ENCODE data around the gene TMEM164.
"Not testable (repeated sequence)": the region's sequence is repeated elsewhere in the genome, so short reads cannot be mapped to it uniquely, and the experiment has no call there.

Gene TMEM164

DNA sequence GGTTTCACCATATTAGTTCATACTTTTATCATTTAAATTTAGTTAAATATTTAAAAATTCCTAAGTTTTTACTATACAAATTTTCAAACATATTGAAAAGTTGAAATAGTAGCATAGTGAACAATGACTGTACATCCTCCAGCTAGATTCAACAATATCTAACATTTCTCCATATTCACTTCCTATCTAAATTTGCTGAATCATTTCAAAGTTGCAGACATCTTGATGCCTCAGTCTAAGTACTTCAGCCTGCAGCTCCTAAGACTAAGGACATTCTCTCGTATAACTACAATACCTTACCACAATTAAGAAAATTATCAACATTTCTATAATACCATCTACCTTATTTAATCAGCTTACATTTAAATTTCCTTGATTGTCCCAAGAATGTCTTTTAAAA is 132.7 kb downstream of the TMEM164 start:
- peak in 1 of 2 donors; percentile 33 for DNase-seq

DNA sequence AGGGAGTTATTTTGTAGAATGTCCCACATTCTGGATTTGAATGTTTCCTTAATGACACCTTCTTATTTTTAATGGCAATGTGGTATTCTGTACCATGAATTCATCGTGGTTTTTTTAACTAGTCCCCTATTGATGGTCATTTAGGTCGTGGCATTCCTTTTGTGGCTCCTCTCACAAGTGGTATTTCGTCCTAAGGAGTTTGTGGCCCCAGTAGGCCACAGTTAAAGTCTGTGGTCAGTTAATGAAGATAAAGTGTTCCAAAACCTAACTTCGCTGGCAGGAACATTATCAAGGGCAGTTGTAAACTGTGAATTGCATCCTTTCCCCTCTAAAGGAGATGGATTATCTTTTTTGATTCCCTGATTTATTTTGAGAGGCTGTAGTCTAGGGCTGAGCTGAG is 133.2 kb downstream of the TMEM164 start:
- DNase-seq = no peak

DNA sequence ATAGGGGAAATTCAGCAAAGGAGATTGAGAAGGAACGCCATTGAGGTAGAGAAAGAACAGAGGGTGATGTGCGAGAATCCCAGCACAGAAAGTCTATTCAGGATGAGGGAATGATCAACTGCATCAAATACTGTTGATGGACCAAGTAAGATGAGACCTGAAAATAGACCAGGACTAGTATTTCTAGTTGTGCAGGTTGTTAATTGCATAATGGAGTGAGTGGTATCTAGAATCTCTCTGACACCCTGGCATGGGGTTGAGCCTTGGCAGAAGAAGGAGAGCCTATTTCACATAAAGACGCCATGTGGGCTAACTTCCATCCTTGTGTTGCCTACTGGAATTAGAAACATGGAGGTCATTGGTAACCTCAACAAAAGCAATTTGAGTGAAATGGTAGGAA is 135.6 kb downstream of the TMEM164 start:
- DNase-seq = no peak

DNA sequence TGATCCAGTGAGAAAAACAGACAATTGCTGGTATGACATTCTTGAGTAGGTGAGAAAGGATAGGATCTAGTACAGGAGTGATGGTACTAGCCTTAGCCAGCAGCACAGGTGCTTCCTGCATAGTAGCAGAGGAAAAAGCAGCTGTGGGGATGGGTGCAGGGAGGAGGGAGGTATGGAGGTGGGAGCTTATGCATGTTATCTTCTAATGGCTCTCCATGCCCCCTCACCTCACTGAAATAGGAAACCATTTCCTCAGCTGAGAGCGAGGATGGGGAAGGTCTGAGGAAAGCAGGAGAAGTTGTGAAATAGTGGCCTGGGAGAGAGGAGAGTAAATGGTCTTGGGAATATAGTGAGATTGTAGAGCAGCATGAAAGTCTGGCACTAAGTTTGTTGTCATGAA is 136.3 kb downstream of the TMEM164 start:
- DNase-seq = no peak

DNA sequence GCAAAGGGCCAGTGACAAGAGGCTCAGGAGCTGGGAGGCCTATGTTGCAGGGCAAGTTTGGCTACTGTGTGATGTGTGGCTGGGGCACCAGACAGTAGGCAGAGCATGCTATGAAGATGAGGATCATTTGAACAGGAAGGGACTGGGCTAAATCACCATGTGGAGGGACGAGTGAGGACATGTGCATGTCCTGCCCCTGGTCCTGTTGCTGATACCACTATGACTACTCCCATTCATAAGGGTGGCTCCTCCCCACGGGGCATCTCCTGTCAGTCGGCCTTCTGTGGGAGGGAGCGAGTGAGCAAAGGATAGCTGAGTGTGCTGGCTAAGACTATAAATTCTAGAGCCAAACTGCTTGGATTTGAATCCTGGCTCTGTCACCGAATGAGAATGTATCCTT is 139.2 kb downstream of the TMEM164 start:
- DNase-seq = no peak

DNA sequence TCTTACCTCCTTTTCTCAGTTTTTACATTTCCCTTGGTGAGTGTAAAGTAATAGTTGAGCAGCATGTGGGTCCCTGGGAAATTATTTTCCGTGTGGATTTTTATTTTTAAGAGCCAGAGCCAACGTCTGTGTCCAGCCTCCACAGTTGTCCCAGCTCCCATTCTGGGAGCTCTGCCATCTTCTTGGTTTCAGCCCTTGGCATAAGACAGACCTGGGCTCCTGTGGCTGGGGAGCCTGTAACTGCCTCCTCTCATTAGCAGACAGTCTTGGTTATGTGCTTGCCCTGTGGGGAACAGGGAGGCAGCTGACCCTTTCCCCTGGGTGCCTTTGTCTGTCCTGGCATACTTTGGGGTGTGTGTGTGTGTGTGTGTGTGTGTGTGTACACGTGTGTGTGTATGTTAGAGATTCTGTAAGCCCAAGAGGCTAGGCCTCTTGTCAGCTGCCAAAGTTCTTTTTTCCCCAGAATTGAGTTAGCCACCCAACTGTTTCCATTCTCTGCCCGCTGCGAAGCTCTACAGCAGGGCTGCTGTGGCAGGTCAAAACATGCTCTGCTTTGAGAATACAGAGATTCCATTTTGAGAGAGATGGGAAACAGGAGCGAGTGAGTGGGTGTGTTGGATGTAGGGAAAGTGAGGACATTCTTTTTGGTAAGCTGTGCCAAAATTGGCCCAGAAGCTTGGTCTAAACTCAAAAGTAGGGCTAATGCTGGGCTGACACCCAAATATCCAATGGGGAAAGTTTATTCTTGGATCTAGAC is 140.7 kb downstream of the TMEM164 start:
- no peak for DNase-seq

DNA sequence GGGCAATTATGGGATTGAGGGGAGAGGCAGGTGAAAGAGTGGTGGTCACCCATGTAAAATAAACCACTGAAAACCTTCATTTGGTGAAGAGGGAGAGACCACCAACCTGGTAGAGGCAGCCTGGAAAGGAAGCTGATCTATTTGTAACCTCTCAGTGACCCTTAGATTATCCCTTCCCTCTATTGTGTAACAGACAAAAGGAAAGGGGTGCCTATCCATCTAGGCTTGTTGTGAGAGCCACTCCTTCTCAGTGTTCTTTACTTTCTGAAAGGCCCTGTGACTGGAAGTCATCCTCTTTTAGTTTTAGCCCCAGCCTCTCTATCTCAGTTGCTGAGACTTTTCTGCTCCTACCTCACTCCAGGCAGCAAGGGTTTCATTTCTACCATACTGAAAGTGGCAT is 142.4 kb downstream of the TMEM164 start:
- DNase-seq = no peak

DNA sequence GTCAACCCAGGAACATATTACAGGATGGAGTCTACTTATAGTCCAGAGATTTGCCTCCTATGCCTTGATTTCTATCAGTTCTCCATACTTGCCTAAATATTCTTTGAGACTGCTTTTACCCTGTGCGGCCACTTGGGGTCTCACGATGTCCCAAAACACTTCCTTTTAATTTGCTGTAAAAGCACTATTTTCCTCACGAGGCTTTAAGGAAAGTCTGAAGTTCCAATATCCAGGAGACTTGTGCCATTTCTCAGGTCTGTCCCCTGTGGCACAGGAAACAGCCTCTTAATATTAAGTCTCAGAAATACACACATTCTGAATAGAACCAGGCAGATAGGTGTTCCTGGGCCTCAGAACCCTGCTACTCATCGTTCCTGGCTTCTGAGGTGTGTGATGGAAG is 142.9 kb downstream of the TMEM164 start:
- DNase-seq = peak; percentile 30 to 44

DNA sequence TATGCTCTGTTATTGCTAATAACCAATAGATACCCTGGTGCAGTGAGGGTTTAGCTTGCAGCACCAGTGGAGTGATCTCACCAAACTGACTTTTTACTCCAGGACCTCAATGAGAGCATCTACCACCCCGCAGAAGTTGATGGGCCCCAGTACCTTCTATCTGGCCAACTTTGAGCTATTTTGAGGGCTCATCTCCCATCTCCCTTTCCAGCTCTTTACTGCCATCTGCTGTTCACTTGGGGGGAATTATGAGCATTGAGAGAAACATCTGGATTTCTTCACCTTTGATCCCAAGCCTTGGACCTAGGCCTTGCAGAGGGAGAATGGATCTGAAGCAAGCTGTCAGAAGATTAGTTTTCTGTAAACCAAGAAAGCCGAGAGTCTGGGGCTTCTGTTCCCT is 143.6 kb downstream of the TMEM164 start:
- DNase-seq = peak; percentile 36 to 55

DNA sequence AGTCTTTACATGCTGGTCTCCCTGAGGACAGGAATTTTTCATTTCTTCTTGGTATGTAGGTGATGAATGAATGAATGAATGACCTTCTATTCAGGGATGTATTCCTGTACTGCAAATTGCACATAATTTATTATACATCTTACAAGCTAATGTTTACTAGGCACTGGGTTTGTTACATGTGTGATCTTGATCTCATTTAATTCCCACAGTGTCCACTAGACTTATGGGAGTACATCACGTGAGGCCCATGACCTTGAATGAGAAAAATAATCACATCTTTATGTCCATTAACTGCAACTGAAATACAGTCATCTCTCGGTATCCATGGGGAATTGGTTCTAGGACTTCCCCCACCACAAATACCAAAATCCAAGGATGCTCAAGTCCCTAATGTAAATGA is 150.3 kb downstream of the TMEM164 start:
- DNase-seq = no peak

DNA sequence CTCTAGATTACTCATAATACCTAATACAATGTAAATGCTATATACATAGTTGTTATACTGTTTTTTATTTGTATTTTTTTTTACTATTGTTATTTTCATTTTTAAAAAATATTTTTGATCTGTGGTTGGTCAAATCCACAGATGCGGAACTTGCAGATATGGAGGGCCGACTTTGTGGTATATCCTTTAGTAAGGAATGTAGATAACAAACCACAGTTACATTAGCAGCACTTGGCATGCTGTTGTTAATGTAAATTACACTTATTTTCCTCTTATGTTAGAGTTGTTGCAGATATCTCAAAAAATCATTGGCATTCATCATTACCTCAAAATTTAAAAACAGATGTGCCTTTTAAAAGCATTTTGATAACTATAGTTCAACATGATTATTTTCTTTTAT is 151.0 kb downstream of the TMEM164 start:
- no peak for DNase-seq

DNA sequence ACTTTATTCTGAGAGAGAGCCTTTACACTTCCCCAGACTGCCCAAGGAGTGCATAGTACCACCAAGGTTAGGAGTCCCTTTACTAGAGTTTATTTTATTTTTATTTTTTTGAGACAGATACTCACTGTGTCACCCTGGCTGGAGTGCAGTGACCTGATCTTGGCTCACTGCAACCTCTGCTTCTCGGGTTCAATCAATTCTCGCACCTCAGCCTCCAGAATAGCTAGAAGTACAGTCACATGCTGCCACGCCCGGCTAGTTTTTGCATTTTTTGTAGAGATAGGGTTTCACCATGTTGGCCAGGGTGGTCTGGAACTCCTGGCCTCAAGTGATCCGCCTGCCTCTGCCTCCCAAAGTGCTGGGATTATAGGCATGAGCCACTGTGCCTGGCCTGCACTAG is 151.4 kb downstream of the TMEM164 start:
- DNase-seq = not testable (repeated sequence)

DNA sequence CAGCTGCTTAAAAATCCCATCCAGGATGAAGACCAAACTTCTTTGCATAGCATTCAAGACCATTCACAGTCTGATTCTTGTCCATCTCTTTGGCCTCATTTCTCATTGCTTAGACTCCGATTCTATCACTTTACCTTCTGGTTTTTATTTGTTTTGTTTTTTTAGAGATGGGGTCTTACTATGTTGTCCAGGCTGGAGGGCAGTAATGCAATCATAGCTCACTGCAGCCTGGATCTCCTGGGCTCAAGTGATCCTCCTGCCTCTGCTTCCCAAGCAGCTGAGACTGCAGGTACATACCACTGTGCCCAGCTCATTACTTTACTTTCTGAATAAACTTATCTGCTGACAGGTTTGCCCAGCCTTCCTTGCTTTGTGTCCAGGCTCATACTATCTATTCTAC is 152.8 kb downstream of the TMEM164 start:
- DNase-seq = no peak

DNA sequence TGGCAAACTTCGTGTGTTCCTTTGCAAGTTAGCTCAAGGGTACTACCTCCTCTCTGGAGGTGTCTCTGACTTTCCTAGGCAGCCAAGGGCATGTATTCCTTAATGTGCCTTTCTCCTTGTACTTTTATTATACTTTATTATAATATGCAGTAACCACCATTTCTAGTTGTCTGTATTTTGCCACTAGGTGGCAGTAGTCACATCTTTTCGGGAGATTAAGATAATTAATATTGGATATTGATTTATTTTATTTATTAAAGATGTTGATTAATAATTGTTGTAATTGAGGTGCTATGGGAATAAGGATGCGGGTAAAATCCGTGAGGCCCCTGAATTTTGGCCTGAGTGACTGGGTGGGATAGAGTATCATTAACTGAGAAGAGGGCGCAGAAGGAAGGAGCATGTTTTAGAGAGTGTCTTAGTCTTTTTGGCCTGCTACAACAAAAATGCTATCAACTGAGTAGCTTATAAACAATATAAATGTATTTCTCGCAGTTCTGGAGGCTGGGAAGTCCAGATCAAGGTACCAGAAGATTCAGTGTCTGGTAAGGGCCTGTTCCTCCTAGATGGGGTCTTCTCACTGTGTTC is 153.3 kb downstream of the TMEM164 start:
- DNase-seq = no peak

DNA sequence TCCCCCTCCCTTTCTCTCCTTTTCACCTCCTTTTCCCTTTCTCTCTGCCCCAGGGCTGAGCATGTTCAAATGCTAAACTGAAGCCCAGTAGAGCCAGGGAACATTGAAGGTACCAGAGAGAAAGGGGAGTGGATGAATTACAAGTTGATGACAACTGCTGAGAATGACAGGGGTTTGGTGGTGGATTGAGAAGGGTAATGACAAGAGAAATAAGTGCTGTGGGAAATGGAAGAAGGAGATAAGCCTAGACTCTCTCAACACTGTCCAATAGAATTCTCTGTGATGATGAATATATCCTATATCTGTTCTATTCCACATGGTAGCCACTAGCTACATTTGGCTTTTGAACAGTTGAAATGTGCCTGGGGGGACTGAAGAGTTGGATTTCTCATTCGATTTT is 154.5 kb downstream of the TMEM164 start:
- no peak for DNase-seq

DNA sequence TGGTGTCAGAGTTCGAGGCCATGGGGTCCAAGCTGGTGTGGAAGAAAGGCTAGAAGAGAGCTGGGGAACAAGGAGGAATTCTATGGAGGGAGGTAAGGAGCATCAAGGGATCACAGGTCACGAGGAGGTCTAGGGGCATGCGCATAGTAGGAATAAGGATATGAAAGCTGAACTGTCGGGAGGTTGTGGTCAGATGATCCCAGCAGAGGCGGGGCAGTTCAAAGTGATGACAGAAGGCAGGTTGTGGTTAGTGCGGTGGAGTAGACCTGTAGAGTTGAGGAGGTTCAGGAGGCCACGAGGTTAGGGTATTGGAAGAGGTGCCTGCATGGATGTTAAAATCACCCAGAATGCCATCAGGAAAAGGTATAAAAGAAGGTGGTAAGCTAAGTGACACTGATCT is 156.3 kb downstream of the TMEM164 start:
- DNase-seq = peak in 1 of 2 donors; percentile 14

DNA sequence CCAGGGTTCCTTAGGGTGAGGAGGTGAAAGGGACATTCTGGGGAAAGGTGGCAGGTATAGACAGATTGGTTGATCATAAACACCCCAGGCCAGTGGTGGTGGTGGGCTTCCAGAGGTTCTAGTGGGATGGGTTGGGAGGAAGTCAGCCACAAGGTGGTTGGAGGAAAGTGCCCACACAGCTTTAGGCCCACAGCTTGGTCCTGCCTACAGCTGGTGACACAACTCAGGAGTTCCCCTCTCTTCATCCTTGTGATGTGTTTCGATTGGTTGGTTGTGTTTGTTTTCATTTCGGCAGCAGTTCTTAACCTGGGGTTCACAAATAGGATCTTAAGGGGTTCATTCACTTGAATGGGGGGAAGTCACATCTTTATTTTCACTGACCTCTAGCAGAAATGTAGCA is 157.0 kb downstream of the TMEM164 start:
- DNase-seq = peak in 1 of 2 donors; percentile 31

DNA sequence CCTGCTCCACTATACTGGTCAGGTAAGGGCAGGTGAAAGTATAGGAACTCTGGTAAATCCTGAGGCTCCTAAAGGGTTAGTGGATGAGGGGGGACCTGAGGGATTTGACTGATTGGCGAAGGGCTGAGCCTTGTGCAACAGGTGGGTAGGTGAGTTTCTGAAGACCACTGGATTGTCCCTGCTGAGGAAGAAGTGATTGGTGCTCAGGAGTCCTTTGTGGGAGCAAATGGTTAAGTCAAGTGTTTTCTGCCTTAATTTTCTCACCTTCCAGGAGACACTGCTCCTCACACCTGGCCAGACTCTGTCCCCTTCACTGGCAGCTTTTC is 158.4 kb downstream of the TMEM164 start:
- no peak for DNase-seq

DNA sequence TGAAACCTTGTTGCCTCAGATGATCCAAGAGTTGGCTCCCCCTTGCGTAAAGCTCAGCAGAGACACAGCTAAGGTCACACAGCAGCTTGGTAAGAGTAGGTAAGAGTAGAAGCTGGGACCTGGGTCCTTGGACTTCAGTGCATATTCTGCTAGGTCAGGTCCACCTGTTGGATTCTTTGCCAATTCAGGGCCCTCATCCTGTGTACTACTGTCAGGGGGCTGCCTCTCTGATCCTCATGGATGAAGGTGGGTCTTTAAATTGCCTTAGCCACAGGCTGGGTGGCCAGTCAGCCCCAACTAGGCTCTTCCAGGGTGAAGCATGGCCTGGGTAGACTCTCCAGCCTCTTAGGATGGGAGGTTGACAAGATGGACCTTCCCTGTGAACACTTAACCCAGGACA is 159.2 kb downstream of the TMEM164 start:
- no peak for DNase-seq

DNA sequence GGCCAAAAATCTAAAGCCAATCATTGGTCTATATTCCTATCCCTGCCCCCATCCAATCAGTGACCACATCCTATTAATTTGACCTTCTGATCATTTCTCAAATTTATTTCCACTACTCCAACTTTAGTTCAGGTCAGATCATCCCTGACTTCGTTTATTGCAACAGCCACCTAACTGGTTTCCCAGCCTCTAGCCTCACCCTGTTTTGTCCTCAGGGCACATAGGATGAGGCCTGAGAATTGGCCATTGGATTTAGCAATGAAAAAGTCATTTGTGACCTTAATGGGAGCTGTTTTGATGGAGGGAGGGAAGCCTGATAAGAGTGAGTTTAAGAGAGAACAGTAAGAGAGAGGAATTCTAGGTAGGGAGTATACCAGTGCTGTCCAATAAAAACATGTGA is 160.0 kb downstream of the TMEM164 start:
- DNase-seq = no peak

DNA sequence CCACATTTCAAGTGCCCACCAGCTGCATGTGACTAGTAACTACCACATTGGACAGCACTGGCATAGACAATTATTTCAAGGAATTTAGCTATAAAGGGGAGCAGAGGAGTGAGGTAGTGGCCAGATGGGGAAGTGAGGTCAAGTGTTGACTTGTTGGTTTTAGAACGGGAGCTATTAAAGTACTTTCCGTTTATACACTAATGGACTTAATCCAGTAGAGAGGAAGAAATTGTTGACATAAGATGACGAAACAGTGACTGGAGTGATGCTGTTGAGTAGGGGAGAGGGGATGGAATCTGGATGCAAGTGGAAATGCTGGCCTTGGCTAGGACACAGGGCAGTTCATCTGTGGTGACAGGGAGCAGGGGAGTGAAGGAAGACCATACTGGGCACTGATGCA is 160.6 kb downstream of the TMEM164 start:
- no peak for DNase-seq

DNA sequence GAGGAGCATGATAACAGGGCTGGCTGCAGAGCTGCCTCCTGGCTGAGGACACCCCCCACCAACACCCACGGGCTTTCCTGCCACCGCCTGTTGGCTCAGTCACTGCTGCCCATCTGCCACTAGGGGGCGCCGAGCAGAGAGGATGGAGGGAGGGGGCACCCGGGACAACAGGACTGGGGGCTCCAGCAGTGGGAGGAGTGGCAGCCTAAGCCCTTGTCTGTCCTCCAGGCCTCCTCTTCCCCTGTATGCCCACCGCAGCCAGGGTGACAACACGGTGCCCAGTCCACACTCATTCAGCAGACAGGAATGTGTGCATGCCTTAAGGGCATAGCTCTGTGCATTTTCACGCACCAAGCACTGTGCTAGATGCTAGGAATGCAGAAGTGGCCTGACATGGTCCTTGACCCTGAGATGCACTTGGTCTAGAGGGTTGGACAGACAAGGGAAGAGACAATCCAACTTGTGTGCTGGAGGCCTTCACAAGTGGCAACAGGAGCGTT is 165.1 kb downstream of the TMEM164 start:
- peak in 1 of 2 donors; percentile 13 for DNase-seq

DNA sequence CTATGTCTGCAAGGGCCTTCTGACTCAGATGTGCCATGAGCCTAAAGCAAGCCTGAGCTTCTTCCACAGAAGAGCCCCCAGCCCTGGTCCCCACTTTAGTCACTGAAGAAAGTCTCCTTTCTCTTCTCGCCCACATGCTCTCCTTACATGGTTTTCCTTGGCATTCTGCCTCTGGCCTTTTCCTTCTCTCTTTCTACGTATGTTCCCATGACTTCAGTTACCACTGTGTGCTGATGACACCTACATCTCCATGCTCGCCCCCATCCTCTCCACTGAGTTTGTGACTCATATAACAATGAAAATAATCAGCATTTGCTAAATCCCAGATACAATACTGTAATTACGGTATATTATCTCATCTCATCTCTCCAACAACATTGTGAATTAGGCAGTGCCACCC is 165.7 kb downstream of the TMEM164 start:
- DNase-seq = no peak

DNA sequence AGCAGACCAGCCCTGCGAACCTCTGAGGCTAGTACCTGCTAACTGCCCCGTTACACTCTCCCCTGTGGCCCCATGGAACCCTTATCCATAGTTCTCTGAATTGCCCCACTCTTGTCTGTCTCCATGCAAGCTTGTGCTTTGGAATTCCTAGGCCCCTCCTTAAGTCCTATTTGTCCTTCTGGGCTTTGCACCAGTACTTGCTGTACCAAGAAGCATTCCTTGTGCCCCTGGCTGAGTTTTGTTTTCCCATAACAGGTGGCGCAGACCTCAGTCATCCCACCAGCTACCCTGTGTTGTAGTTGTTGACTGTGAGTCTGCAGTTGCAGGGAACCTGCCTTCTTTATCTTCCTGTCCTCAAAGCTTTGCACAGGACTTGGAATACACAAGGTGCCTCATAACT is 167.1 kb downstream of the TMEM164 start:
- DNase-seq = no peak

DNA sequence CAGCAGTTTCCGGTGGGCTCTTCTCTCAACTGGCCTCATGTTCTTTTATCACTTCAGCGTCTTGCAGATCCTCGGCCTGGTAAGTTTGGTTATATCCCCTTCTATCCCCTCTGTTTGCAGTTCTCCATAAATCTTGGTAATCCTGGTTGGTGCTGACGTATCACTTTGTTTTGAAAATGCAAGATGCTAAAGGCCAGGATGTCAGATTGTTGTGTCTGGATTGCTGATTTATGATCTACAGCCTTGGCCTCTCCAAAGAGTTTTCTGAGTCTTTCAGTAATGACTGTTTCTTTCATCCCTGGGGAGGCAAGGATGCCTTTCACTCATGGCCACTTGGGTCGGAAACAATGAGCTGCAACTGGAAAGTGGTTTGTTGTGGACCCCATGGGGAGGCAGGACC is 168.5 kb downstream of the TMEM164 start:
- no peak for DNase-seq

Data from inflammatory macrophage (primary cell).